ENCODE measurements around the gene BACE2. TPM values are rescaled to one million over a fixed set of nuclear protein-coding genes. Genes with fewer than 3 reads are reported as not detected.

The BACE2 gene
- total RNA-seq, 1 experiment from 2014 or later, result 23.2 TPM

DNA sequence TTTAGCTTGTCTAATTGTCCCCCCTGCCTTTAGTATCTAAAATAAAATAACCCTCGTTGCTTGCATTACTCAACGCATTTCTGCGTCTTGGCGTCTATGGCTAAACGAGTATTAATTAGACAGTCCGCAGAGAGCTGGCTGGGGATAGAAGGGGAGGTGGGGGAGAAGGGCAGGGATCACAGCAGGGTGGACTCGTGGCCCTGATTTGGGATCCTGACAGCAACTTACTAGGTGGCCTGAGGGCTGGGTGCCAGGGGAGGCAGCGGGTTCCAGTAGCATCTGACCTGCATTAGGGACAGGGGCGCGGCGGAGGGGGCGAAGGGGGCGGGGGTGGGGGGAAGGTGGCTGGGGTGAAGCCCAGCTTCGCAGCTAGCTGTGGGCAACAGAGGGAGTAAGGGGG is 1.1 kb upstream of the BACE2 start:
- H3K9me2 ChIP-seq (ENCODE audit: insufficient read depth), result no peaks in the 10 kb centered on the region
- no peaks in the 10 kb centered on the region; the same call in 1 of the 2 replicates for H4K20me1 ChIP-seq (ENCODE audit: insufficient read depth)
- no peak overlapping the region for H3K27ac ChIP-seq (ENCODE audit: low read depth, low read length)
- no peak for DNase-seq (ENCODE audit: low read depth, low spot score)
- no peak for ATAC-seq
- peak overlapping the region; percentile 50 to 77; a peak in 2 of 4 replicates for H3K4me3 ChIP-seq (replicated peaks in 1 of 2; ENCODE audit: low read depth in 1 of 2, low read length in 2 of 2)
- peaks cover 7 to 30% of the 10 kb centered on the region in 2 experiments; a peak in 3 of 4 replicates for H3K4me1 ChIP-seq (ENCODE audit: control insufficient read depth in 1 of 2, insufficient read depth in 2 of 2, low read length in 2 of 2)
- H3K27me3 ChIP-seq (ENCODE audit: insufficient read depth, low read length), result no peaks in the 10 kb centered on the region
- ChIA-PET RAD21 (ENCODE audit: low non-redundant PET in 1 of 2, low total read pairs in 2 of 2, uncharacterized antibody in 2 of 2, unreplicated experiment in 2 of 2) (no interaction called here), POLR2A (no interaction called here), CTCF (interaction anchor here (1.7 kb wide), 1 partner anchor 33 kb away, joined by 7 read pairs; no protein-coding TSS in a partner anchor)
- TF ChIP-seq POLR2AphosphoS5 (IDR thresholded peaks at IDR 0.05; ENCODE audit: low read depth, low read length), result no peak
- TF ChIP-seq CBX3 (IDR thresholded peaks at IDR 0.05; ENCODE audit: low read depth), result no peak
- no peak for TF ChIP-seq ZNF274 (IDR thresholded peaks at IDR 0.05; ENCODE audit: low read depth, low read length)
- TF ChIP-seq JUND (IDR thresholded peaks at IDR 0.05), result no peak
- TF ChIP-seq, protein P1, sequence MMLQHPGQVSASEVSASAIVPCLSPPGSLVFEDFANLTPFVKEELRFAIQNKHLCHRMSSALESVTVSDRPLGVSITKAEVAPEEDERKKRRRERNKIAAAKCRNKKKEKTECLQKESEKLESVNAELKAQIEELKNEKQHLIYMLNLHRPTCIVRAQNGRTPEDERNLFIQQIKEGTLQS (IDR thresholded peaks at IDR 0.05), result no peak
- no peak for TF ChIP-seq ZFX (IDR thresholded peaks at IDR 0.05)
- no peak for TF ChIP-seq TCF7L2 (IDR thresholded peaks at IDR 0.05; ENCODE audit: borderline replicate concordance, extremely low read depth, insufficient read depth, insufficient read length)
- TF ChIP-seq SRF (IDR thresholded peaks at IDR 0.05; ENCODE audit: low read depth), result no peak
- TF ChIP-seq EZH2 (IDR thresholded peaks at IDR 0.05), result no peak
- TF ChIP-seq, protein P2, sequence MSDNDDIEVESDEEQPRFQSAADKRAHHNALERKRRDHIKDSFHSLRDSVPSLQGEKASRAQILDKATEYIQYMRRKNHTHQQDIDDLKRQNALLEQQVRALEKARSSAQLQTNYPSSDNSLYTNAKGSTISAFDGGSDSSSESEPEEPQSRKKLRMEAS (IDR thresholded peaks at IDR 0.05), result no peak
- no peak for TF ChIP-seq CEBPB (IDR thresholded peaks at IDR 0.05; ENCODE audit: low read depth)
- no peak for TF ChIP-seq ELF1 (IDR thresholded peaks at IDR 0.05; ENCODE audit: borderline replicate concordance, low read depth)
- TF ChIP-seq RAD21 (IDR thresholded peaks at IDR 0.05; ENCODE audit: low read depth), result no peak
- TF ChIP-seq, protein P3, sequence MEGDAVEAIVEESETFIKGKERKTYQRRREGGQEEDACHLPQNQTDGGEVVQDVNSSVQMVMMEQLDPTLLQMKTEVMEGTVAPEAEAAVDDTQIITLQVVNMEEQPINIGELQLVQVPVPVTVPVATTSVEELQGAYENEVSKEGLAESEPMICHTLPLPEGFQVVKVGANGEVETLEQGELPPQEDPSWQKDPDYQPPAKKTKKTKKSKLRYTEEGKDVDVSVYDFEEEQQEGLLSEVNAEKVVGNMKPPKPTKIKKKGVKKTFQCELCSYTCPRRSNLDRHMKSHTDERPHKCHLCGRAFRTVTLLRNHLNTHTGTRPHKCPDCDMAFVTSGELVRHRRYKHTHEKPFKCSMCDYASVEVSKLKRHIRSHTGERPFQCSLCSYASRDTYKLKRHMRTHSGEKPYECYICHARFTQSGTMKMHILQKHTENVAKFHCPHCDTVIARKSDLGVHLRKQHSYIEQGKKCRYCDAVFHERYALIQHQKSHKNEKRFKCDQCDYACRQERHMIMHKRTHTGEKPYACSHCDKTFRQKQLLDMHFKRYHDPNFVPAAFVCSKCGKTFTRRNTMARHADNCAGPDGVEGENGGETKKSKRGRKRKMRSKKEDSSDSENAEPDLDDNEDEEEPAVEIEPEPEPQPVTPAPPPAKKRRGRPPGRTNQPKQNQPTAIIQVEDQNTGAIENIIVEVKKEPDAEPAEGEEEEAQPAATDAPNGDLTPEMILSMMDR (IDR thresholded peaks at IDR 0.05 in 2 of 3, conservative IDR thresholded peaks at IDR 0.05 in 1 of 3; ENCODE audit: borderline replicate concordance in 1 of 3, insufficient read depth in 1 of 3, low read depth in 2 of 3, low read length in 2 of 3), result no peak
- no peak for TF ChIP-seq EZH2phosphoT487 (IDR thresholded peaks at IDR 0.05; ENCODE audit: borderline replicate concordance)
- no peak for TF ChIP-seq YY1 (IDR thresholded peaks at IDR 0.05; ENCODE audit: extremely low read depth, insufficient replicate concordance, low read depth, low read length)
- no peak for TF ChIP-seq POLR2A (IDR thresholded peaks at IDR 0.05; ENCODE audit: borderline replicate concordance, extremely low read depth, insufficient read depth, insufficient read length)
- no peak for TF ChIP-seq SP1 (IDR thresholded peaks at IDR 0.05; ENCODE audit: low read depth)
- H3K4me2 ChIP-seq (ENCODE audit: low read length), result peak overlapping the region; percentile 95
- H3K9ac ChIP-seq (ENCODE audit: low read length), result no peak overlapping the region
- H3K36me3 ChIP-seq (ENCODE audit: control insufficient read depth in 1 of 2, insufficient read depth in 2 of 2, low read length in 2 of 2), result no peaks in the 10 kb centered on the region
- no TSS peak for BruUV-seq (replicated peaks)
- intact Hi-C loops (cut with micrococcal nuclease), result no loop called here
- H3K79me2 ChIP-seq (ENCODE audit: insufficient read depth, low read length), result peaks cover 19% of the 10 kb centered on the region; the same call in 1 of the 2 replicates
- H3K9me3 ChIP-seq (ENCODE audit: control insufficient read depth in 1 of 2, insufficient read depth in 1 of 2, low read depth in 1 of 2, low read length in 2 of 2), result no peaks in the 10 kb centered on the region
- H2AFZ ChIP-seq (ENCODE audit: low read depth, low read length, poor library complexity, severe bottlenecking), result no peak overlapping the region

Measured in HCT116 (cell line).